HG02884 (cell line): ENCODE measurements around the gene P2RX4.
"Not testable (repeated sequence)": the region's sequence is repeated elsewhere in the genome, so short reads cannot be mapped to it uniquely, and the experiment has no call there.

Experiments
- ATAC-seq: cut with Tn5 transposase; IDR thresholded peaks from one replicate; pipeline ENCODE4 v1.9.1; 2021; ENCODE audit warnings: mild to moderate bottlenecking, moderate library complexity; ENCODE audit not compliant: unreplicated experiment

The P2RX4 gene

DNA sequence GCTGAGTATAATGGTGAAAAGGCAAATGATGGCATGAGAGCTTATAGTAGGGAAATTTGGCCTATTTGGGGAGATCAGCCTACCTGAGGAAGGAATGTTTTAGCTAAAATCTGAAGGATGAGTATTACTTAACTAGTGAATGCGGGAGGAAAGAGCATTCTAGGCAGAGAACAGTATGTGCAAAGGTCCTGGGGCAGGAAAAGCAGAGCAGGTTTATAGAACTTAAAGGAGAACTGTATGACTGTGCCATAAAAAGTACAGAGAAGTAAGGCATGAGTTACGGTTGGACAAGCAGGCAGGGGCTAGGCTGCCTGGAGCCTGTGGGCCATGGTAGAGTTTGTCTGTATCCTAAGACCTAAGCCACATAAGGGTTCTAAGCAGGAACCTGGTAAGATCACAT is 21.7 kb upstream of the P2RX4 start:
- ATAC-seq = no peak

DNA sequence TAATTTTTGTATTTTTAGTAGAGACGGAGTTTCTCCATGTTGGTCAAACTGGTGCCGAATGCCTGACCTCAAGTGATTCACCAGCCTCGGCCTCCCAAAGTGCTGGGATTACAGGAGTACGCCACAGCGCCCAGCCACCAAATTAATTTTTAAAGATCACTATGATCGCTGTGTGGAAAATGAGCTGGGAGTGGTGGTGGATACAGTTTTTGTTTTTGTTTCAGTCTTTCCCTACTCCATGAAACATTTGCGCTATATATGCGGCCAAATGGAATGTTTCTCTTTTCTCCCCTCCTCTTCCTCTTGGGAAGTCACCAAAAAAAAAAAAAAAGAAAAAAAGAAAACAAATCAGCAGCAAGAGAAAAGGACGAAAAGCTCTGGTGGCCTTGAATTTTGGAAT is 20.8 kb upstream of the P2RX4 start:
- ATAC-seq = no peak

DNA sequence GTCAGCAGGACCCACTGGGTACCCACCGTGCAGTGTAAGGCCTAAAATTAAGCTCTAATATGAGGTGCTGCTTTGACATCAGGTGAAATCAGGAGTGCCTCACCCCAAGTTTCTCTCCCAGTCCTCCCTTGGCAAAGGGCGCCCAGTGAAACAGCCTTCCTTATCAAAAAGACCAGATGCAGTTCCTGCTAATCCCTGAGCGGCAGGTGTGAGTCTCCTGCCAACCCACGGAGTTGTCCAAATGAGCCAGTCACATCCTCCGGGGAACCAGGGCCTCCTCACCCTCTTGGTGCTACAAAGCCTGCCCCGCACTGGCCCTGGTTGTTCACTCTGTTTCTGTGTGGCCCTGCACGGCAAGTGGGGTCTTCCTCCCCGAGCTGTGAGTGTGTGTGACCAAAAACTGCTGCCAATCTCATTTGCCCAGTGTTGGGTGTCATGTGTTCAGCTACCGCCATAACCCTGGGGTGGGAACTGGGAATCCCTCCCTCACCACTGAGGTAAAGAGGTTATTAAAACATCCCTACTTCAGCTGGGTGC is 20.2 kb upstream of the P2RX4 start:
- no peak for ATAC-seq

DNA sequence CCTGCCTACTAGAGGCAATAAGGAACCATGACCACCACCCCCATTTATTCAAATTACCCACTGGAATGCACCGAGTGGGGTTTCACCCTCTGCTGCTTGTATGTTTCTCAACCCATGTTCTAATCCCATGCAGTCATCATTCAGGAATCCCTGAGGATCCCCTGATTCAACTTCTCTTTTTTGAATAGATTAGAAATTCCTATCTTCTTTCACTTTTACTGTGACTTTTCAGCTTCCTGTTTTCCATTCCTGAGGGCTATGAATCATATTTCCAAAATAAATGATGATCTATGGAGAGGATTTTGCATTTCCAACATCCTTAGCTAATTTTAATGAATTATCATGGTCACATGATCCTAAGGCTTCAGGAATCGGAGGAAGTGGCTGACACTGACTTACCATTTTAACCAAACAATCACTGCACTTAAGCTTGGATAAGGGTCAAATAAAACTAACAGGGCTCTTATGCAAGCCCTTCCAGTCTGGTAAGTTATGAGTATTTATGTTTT is 19.4 kb upstream of the P2RX4 start:
- ATAC-seq = no peak

DNA sequence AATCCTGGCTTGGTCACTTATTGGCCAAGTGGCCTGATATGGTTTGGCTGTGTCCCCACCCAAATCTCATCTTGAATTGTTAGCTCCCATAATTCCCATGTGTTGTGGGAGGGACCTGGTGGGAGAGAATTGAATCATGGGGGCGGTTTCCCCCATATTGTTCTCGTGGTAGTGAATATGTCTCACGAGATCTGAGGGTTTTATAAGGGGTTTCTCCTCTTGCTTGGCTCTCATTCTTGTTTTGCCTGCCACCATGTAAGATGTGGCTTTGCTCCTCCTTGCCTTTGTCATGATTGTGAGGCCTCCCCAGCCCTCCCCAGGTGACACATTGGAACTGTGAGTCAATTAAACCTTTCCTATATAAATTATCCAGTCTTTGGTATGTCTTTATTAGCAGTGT is 18.8 kb upstream of the P2RX4 start:
- ATAC-seq = no peak

DNA sequence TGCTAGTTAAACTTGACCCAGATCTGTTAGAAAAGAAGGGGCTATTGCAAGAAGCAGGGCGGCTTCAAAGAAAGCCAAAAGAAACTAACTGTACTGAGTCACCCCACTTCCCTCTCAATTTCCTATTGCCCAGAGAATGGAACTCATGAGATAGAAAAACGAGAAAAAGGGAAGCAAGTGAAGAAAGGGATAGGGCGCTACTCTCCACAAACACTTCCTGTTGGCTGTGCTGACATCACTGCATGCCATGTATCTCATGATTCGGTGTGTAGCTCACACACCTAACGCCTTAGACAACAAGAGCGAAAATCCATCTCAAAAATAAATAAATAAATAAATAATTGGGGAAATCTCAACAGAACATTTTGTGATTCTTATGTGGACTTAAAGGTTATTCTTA is 13.0 kb upstream of the P2RX4 start:
- no peak for ATAC-seq

DNA sequence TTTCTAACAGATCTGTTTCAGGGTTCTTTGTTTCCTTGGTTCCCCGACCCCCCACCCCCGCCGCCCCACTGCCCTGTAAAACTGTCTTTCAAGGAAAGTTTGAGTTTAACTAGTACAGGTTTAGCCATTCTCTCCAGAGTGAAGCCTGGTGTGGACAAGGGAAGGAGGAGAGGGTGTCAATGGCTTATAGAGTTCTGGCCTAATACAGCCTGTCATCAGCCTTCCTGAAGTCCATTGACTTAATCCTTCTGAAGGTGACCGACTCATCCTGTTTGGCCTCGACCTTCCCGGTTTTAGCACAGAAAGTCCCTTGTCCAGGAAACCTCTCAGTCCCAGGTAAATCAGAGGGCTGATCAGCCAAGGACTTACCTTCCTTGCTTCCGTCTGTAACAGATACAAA is 11.0 kb upstream of the P2RX4 start:
- no peak for ATAC-seq

DNA sequence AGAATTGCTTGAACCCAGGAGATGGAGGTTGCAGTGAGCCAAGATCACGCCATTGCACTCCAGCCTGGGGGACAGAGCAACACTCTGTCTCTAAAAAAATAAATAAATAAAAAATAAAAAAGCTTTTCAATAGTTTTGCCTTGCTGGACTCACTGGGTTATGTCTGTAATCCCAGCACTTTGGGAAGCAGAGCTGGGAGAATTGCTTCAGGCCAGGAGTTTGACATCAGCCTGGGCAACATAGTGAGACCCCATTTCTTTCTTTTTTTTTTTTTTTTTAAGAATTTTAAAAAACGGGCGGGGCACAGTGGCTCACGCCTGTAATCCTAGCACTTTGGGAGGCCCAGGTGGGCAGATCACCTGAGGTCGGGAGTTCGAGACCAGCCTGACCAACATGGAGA is 8.8 kb upstream of the P2RX4 start:
- not testable (repeated sequence) for ATAC-seq

DNA sequence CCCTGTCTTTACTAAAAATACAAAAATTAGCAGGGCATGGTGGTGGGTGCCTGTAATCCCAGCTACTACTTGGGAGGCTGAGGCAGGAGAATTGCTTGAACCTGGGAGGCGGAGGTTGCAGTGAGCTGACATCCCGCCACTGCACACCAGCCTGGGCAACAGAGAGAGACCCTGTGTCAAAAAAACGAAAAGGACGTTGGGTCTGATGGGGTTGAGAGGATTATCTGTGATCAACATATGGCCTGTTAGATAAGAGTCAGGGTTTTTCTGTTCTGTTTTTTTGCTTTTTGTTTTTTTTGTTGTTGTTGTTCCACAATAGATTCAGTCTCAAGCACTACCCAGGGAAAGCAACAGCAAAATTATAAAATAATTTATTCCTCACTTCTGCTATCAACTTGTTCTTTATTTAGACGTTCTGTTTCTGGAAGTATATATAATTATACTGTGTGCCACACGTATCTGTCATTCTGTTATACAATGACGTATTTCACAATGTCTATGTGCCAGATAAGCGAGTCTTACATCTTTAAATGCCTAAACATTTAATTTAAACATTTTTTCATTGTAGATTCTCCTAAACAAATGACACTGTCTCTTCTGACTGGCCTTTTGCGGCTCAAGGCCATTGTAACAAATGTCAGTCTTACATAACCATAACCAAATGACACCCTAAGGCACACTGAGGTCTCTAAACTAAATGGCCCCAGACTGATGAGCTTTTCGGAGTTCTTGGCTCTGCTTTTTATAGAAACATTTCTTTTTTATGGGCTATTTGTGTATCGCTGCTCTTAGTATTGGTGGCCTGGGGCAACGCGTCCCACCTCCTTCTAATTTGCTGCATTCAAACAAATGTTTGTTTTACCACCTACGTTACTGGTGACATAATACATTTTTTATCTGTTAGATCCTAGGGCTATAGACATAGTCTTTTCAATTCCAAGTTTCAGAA is 7.2 kb upstream of the P2RX4 start:
- no peak for ATAC-seq

DNA sequence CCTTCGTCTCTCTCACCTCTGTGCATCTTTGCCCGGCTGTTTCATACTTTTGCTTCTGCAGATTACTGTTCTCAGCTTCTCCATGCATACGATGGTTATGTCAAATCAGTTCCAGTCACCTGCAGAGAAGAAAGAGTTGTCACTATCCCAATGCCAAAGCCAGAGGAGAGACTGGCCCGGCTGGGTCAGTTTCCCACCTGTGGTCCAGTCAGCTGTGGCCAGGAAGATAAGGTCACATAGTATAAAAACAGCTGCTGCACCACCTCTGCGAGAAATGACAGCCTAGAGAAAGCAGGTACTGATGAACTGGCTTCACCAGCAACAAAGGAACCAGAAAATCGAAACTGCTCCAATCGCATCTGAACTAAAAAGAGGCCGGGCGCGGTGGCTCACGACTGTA is 6.4 kb upstream of the P2RX4 start:
- no peak for ATAC-seq

DNA sequence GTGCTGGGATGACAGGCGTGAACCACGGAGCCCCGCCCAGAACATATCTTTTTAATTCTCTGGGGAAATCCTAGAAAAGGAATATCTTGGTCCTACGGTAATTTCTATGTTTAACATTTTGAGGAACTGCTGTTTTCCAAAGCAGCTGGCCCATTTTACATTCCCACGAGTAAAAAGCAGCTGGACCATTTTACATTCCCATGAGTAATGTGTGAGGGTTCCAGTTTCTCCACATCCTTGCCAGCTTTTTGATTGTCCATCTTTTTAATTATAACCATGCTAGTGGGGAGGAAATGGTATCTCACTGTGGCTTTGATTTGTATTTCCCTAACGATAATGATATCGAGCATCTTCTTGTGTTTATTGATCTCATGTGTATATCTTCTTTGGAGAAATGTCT is 4.4 kb upstream of the P2RX4 start:
- ATAC-seq = no peak

DNA sequence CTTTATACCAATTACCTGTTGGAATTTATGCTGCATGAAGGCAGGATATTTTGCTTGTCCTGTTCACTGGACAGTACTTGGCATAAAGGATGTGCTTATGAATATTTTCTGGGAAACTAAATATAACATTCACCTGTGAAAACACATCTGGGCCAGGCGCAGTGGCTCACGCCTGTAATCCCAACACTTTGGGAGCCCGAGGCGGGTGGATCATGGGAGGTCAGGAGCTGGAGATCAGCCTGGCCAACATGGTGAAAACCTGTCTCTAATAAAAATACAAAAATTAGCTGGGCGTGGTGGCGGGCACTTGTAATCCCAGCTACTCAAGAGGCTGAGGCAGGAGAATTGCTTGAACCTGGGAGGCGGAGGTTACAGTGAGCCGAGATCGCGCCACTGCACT is 1.4 kb upstream of the P2RX4 start:
- ATAC-seq = not testable (repeated sequence)

DNA sequence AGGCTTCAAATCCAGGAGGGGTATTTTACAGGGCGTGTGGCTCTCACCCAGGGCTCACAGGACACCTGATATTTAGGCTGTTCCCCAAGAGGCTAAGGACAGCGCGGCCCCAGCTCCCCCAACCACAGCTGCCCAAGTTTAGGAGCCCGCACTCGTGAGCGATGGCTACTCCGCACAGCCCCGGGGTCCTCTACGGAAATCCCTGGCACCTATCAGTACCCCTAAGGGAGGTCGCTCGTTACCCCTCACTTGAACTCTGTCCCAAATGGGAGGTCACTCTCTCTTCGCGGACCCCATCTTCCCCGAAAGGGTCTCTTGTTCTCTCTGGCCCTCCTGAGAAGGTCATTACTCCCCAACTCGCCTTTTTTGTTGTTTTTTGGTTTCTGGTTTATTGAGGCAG is 708 bp upstream of the P2RX4 start:
- no peak for ATAC-seq

DNA sequence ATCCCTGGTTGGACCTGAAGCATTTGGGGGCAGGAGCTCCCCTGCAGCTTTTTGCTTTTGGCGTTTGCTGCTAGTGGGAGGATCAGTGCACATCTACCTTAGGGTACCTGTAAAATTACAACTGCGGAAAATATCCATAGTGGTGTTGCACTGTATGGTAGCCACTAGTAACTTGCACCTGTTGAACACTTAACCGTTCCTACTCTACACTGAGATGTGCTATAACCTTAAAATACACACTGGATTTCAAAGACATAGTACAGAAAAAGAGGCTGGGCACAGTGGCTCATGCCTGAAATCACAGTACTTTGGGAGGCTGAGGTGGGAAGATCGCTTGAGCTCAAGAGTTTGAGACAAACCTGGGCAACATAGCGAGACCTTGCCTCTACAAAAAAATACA is 2.9 kb downstream of the P2RX4 start:
- no peak for ATAC-seq

DNA sequence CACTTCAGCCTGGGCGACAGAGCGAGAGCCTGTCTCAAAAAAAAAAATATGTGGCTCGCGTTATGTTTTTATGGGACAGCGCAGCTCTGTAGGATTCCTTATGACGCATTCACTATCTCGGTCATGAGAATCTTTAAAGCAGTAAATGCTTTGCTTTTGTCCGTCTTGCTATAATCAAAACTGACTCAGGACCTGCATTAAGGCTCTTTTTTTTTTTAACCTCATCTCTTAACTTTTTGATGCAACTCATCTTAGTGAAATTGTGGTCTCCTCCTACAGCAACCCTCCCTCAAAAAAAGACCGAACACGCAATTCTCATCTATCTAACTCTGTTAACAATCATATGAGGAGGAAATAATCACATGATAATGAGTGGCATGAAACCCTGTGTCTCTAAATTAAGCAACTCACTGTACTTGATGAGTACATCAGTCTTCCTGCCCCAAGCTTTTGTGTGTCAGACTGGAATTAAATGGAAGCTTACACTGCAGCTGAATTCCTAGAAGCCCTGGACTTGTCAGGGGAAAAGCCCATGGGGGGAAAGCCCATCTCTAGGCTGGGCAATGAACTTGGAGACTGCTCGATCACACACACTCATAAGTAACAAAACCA is 4.3 kb downstream of the P2RX4 start:
- ATAC-seq = no peak

DNA sequence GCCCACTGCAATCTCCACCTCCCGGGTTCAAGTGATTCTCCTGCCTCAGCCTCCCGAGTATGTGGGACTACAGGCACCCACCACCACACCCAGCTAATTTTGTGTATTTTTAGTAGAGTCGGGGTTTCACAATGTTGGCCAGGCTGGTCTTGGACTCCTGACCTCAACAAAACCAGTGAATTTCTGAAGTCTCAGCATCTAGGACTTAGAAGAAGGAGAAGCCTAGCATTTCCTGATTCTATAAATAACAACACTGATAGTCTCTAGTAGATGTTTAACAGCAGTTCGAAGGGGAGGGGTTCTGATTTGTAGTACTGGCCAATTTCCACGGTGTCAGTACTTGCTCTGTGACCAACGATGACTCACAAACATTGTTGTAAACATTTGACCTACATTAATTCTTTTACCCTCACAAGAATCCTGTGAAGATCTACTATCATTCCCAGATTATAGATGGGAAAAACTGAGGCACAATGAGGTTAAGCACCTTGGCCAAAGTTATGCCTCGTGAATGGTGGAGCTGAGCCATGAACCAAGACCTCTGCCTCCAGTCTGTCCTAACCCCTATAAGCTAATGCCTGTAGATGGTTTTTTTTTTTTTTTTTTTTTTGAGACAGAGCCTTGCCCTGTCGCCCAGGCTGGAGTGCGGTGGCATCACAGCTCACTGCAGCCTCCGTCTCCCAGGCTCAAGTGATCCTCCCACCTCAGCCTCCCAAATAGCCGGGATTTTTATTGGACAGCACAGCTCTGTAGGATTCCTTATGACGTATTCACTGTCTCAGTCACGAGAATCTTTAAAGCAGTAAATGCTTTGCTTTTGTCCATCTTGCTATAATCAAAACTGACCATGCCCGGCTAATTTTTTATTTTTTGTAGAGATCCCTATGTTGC is 5.2 kb downstream of the P2RX4 start:
- ATAC-seq = no peak

DNA sequence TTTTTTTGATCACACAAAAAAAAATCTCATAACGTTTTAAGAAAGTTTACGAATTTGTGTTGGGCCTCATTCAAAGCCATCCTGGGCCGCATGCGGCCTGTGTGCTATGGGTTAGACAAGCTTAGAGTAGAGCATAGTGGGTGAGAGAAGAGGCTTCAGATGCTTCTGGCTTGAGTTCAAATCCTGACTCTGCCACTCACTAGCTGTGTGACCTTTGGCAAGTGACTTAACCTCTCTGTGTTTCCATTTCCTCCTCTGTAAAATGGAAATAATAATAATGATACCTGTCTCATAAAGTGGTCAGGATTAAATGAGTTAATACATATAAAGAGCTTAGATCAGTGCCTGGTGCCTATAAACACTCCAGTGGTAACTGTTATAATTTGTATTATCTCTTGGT is 6.2 kb downstream of the P2RX4 start:
- no peak for ATAC-seq

DNA sequence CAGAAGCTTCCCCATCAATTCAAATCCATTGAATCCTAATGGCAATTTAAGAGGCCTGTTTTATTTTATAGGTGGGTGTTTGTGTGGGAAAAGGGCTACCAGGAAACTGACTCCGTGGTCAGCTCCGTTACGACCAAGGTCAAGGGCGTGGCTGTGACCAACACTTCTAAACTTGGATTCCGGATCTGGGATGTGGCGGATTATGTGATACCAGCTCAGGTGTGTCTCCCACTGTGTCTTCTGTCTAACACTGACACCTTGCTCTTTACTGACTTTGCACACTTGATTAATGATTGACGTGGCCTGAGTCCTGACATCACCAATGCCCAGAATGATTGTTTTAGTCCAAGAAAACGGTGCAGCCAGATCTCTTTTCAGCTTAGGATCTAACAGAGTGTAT is 7.1 kb downstream of the P2RX4 start:
- no peak for ATAC-seq

DNA sequence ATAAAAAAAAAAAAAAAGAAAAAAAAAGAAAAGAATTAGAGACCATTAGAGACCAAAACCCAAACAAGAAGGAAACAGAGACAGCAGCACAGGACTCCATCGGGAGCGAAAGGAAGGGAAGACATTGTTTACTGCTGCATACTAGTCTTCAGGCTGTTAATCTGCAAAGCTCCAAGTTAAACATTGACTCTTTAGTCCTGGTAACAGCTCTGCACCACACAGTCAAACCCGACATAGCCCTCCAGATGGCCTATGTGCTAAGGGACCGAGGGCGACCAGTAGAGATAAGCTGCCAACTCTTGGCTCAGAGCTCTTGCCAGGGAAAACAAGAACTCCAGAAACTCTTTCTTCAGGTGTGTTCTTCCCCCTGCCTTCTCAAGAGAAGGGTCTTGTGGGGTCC is 7.8 kb downstream of the P2RX4 start:
- ATAC-seq = no peak

DNA sequence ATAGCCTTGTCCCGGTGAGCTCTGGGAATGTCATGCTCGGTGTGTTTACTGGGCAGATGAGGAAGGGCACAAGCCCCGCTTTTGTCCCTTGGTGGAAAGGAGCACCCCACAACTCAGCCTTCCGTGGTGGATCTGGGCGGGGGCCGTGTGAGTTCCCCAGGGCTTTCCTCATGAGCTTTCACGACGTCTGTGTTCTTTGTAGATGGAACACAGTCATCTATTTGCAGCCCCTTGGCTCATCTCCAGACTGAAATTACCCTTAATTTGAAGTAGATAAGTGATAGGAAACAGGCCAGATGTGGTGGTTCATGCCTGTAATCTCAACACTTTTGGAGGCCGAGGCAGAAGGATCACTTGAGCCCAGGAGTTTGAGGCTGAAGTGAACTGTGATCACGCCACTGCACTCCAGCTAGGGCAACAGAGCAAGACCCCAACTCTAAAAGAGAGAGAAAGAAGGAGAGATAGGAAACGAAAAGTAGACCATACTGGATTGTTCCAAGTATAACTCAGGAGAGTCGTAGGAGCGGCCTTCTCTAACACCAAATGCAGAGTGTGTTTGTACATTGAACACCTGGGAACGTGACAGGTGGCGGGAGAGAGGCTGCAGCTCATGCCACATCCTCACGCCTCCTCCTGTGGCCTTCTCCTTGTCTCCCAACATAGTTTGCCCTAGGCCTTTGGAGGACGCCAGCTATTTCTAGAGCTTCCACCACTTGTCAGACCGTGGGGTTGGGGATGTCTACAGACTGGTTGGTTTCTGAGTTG is 8.8 kb downstream of the P2RX4 start:
- no peak for ATAC-seq
